A549 (cell line): Measurements from ENCODE around the gene RNF141.

Source experiments
- TF ChIP-seq, protein P1 (sequence below): fragments of >200 bp; sonication (Bioruptor Twin); formaldehyde crosslinking; IDR thresholded peaks from 3 replicates; pipeline ENCODE4 v1.5.1; 2016
- TF ChIP-seq, protein P2 (sequence below): fragments of 200-600 bp; sonication (generic); IDR thresholded peaks from 2 replicates; pipeline ENCODE4 v1.6.1; 2016; ENCODE audit warnings: antibody characterized with exemption, mild to moderate bottlenecking, moderate library complexity

DNA sequence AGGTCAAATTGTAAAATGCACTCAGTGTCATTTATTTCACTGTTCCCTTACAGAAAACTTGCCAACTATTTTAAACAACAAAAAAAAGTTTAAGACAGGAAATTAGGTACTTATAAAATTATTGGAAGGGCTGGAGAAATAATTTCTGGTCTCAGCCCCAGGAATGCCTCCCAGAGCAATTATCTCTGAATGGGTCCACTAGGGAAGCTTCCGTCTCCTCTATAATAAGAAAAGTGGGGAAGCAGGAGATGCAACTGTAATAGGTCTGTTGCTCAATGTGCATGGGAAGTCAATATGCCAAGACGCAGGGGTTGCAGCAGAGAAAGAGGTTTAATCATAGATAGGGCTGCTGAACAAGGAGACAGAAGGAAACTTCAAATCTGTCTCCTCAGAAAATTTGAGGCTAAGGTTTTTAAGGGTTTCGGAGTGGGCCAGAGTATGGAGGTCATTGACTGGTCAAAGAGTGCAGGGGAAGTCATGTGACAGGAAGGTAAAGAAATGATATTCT, 10.9 kb upstream of the RNF141 start:
- TF ChIP-seq, protein P1, sequence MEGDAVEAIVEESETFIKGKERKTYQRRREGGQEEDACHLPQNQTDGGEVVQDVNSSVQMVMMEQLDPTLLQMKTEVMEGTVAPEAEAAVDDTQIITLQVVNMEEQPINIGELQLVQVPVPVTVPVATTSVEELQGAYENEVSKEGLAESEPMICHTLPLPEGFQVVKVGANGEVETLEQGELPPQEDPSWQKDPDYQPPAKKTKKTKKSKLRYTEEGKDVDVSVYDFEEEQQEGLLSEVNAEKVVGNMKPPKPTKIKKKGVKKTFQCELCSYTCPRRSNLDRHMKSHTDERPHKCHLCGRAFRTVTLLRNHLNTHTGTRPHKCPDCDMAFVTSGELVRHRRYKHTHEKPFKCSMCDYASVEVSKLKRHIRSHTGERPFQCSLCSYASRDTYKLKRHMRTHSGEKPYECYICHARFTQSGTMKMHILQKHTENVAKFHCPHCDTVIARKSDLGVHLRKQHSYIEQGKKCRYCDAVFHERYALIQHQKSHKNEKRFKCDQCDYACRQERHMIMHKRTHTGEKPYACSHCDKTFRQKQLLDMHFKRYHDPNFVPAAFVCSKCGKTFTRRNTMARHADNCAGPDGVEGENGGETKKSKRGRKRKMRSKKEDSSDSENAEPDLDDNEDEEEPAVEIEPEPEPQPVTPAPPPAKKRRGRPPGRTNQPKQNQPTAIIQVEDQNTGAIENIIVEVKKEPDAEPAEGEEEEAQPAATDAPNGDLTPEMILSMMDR: no peak
- TF ChIP-seq, protein P2, sequence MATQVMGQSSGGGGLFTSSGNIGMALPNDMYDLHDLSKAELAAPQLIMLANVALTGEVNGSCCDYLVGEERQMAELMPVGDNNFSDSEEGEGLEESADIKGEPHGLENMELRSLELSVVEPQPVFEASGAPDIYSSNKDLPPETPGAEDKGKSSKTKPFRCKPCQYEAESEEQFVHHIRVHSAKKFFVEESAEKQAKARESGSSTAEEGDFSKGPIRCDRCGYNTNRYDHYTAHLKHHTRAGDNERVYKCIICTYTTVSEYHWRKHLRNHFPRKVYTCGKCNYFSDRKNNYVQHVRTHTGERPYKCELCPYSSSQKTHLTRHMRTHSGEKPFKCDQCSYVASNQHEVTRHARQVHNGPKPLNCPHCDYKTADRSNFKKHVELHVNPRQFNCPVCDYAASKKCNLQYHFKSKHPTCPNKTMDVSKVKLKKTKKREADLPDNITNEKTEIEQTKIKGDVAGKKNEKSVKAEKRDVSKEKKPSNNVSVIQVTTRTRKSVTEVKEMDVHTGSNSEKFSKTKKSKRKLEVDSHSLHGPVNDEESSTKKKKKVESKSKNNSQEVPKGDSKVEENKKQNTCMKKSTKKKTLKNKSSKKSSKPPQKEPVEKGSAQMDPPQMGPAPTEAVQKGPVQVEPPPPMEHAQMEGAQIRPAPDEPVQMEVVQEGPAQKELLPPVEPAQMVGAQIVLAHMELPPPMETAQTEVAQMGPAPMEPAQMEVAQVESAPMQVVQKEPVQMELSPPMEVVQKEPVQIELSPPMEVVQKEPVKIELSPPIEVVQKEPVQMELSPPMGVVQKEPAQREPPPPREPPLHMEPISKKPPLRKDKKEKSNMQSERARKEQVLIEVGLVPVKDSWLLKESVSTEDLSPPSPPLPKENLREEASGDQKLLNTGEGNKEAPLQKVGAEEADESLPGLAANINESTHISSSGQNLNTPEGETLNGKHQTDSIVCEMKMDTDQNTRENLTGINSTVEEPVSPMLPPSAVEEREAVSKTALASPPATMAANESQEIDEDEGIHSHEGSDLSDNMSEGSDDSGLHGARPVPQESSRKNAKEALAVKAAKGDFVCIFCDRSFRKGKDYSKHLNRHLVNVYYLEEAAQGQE: no peak
